ENCODE measurements around the gene MILR1. TPM values are rescaled to one million over a fixed set of nuclear protein-coding genes. Genes with fewer than 3 reads are reported as not detected.

The MILR1 gene
- total RNA-seq, 4 donors from 2014 or later: 0.79 to 8.1 (median 1.8) TPM

DNA sequence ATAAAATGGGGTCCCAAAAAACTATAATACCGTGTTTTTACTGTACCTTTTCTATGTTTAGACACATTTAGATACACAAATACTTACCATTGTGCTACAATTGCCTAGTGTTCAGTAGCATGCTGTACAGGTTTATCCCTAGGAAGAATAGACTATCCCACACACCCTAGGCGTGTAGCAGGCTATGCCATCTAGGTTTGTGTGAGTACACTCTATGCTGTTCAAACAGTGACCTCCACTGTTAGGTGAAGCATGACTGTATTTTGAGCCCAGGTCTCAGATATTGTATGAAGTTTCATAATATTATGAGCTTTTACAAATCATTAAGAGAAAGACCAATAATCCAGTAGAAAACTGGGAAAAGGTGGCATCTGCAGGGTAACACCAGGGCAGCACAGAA lies 23.6 kb downstream of the MILR1 start:
- H3K36me3 ChIP-seq: peaks cover 0 to 5% (median 0%) of the 10 kb centered on the region in 3 donors
- no peak overlapping the region for H3K4me3 ChIP-seq
- no peaks in the 10 kb centered on the region for H3K9me3 ChIP-seq
- no peaks in the 10 kb centered on the region for H3K27me3 ChIP-seq
- no peak for TF ChIP-seq POLR2A (IDR thresholded peaks at IDR 0.05)
- TF ChIP-seq, protein P1, sequence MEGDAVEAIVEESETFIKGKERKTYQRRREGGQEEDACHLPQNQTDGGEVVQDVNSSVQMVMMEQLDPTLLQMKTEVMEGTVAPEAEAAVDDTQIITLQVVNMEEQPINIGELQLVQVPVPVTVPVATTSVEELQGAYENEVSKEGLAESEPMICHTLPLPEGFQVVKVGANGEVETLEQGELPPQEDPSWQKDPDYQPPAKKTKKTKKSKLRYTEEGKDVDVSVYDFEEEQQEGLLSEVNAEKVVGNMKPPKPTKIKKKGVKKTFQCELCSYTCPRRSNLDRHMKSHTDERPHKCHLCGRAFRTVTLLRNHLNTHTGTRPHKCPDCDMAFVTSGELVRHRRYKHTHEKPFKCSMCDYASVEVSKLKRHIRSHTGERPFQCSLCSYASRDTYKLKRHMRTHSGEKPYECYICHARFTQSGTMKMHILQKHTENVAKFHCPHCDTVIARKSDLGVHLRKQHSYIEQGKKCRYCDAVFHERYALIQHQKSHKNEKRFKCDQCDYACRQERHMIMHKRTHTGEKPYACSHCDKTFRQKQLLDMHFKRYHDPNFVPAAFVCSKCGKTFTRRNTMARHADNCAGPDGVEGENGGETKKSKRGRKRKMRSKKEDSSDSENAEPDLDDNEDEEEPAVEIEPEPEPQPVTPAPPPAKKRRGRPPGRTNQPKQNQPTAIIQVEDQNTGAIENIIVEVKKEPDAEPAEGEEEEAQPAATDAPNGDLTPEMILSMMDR (IDR thresholded peaks at IDR 0.05): no peak
- intact Hi-C loops (cut with DNase I): no loop called here
- H3K4me1 ChIP-seq: no peaks in the 10 kb centered on the region
- no peak for DNase-seq
- 83 to 94% methylated on average over 2 of the region's 2 CpGs for WGBS, 2 donors
- H3K27ac ChIP-seq: no peak overlapping the region

GRCh38 chr17:64477849-64478248 lies 28.9 kb downstream of the MILR1 start:
- Histone ChIP-seq H3K27ac (no peak overlapping the region), H3K4me3 (no peak overlapping the region), H3K27me3 (no peaks in the 10 kb centered on the region), H3K9me3 (no peaks in the 10 kb centered on the region), H3K4me1 (no peaks in the 10 kb centered on the region), H3K36me3 (peaks cover 0 to 52% (median 12%) of the 10 kb centered on the region in 3 donors)
- TF ChIP-seq, protein P1 (IDR thresholded peaks at IDR 0.05): no peak
- TF ChIP-seq POLR2A (IDR thresholded peaks at IDR 0.05): no peak
- no peak for DNase-seq
- intact Hi-C loops (cut with DNase I): no loop called here
- 12 to 50% methylated on average over 1 of the region's 1 CpG for WGBS, 2 donors

DNA sequence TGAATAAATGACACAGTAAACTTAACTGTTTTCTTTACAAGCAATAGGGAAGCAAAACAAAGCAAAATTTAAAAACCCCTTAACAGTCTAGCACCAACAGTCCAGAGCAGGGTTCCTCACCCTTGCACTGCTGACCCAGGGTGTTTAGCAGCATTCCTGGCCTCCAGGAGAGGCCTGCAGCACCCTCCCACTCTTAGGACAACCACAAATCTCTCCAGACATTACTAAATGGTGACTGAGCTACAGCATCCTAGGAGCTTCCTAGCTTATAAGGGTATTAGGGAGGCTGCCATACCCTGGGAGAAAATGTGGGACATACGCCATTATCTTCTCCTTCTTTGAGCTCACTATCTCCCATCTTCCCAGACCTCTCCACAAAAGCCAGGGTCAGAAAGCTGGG lies 32.0 kb downstream of the MILR1 start:
- Histone ChIP-seq H3K27me3 (no peaks in the 10 kb centered on the region), H3K4me1 (no peaks in the 10 kb centered on the region), H3K36me3 (peaks cover 2 to 83% (median 18%) of the 10 kb centered on the region in 3 donors), H3K27ac (no peak overlapping the region), H3K4me3 (no peak overlapping the region), H3K9me3 (no peaks in the 10 kb centered on the region)
- intact Hi-C loops (cut with DNase I): no loop called here
- WGBS, 2 donors: 90 to 92% methylated on average over 1 of the region's 1 CpG
- no peak for DNase-seq
- TF ChIP-seq POLR2A (IDR thresholded peaks at IDR 0.05): no peak
- TF ChIP-seq, protein P1 (IDR thresholded peaks at IDR 0.05): no peak

DNA sequence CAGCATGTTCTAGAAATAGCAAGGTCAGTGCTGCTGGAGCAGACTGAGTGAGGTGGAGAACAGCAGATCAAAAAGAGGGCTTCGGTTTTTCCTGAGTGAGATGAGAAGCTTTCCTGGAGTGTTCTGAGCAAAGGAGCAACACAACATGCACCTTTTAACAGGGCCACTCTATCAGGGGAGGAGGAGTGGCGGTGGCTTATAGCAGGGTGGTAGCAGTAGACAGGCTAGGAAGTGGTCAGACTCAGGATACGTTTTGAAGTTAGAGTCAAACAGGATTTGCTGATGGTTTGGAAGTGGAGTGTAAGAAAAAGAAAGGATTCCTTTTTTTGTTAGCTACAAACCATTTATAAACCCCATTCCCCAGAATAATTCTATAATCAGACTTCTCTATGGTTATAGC lies 35.5 kb downstream of the MILR1 start:
- WGBS, 2 donors: 82 to 89% methylated on average over 3 of the region's 3 CpGs
- no peaks in the 10 kb centered on the region for H3K4me1 ChIP-seq
- no peak overlapping the region for H3K27ac ChIP-seq
- TF ChIP-seq, protein P1 (IDR thresholded peaks at IDR 0.05): no peak
- no peak for TF ChIP-seq POLR2A (IDR thresholded peaks at IDR 0.05)
- H3K27me3 ChIP-seq: no peaks in the 10 kb centered on the region
- H3K4me3 ChIP-seq: no peak overlapping the region
- no peaks in the 10 kb centered on the region for H3K9me3 ChIP-seq
- no peak for DNase-seq
- intact Hi-C loops (cut with DNase I): no loop called here
- H3K36me3 ChIP-seq: peaks cover 2 to 98% (median 18%) of the 10 kb centered on the region in 3 donors

DNA sequence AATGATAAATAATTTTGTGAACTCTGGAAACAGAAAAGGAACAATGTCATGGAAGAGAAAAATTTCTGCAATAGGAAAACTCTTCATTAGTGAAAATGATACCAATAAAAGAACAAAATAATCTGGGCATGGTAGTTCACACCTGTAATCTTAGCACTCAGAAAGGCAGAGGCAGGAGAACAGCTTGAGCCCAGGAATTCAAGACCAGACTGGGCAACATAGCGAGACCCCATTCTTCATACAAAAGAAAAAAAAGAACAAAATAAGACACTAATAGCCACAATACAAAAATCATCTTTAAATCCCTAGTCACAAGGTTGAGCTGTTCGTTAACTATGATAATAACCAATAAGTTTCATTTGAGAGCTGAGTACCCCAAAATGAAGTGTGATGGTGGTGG lies 39.4 kb downstream of the MILR1 start:
- no peak for DNase-seq
- intact Hi-C loops (cut with DNase I): no loop called here
- Histone ChIP-seq H3K4me3 (no peak overlapping the region), H3K4me1 (no peaks in the 10 kb centered on the region), H3K9me3 (no peaks in the 10 kb centered on the region), H3K27ac (no peak overlapping the region), H3K36me3 (peaks cover 0 to 94% (median 12%) of the 10 kb centered on the region in 3 donors), H3K27me3 (no peaks in the 10 kb centered on the region)
- 93 to 94% methylated on average over 2 of the region's 2 CpGs for WGBS, 2 donors
- TF ChIP-seq, protein P1 (IDR thresholded peaks at IDR 0.05): no peak
- TF ChIP-seq POLR2A (IDR thresholded peaks at IDR 0.05): no peak
